GM19452 (cell line): ENCODE results near the gene ZMAT3.
"Not testable (repeated sequence)": the region's sequence is repeated elsewhere in the genome, so short reads cannot be mapped to it uniquely, and the experiment has no call there.

Experiments
- ATAC-seq: cut with Tn5 transposase; IDR thresholded peaks from one replicate; pipeline ENCODE4 v1.9.1; 2021; ENCODE audit not compliant: unreplicated experiment

ZMAT3 gene

GRCh38 chr3:179071323-179072099 lies at the start of gene ZMAT3:
TSS of gene ZMAT3 (minus strand) at chr3:179071809. CDS start at chr3:179067752, 4,057 bp downstream.
- peak; percentile 80 for ATAC-seq

GRCh38 chr3:179116816-179117215 lies 45.2 kb upstream of the ZMAT3 start:
- ATAC-seq: no peak

- ATAC-seq: not testable (repeated sequence)
Measured at GRCh38 chr3:179115444-179115843, 43.8 kb upstream of the ZMAT3 start.

GRCh38 chr3:179113903-179114302 lies 42.3 kb upstream of the ZMAT3 start:
- no peak for ATAC-seq

GRCh38 chr3:179108086-179108485 lies 36.5 kb upstream of the ZMAT3 start:
- ATAC-seq: no peak

GRCh38 chr3:179107617-179108016 lies 36.0 kb upstream of the ZMAT3 start:
- ATAC-seq: no peak

- ATAC-seq: no peak
Measured at GRCh38 chr3:179105881-179106280, 34.3 kb upstream of the ZMAT3 start.

GRCh38 chr3:179100652-179101051 lies 29.0 kb upstream of the ZMAT3 start:
- no peak for ATAC-seq

GRCh38 chr3:179098388-179099077 lies 26.9 kb upstream of the ZMAT3 start:
- ATAC-seq: no peak

- ATAC-seq: no peak
Measured at GRCh38 chr3:179093807-179094206, 22.2 kb upstream of the ZMAT3 start.

- ATAC-seq: peak; percentile 53
Measured at GRCh38 chr3:179091113-179091512, 19.5 kb upstream of the ZMAT3 start.

- no peak for ATAC-seq
Measured at GRCh38 chr3:179088306-179088705, 16.7 kb upstream of the ZMAT3 start.

GRCh38 chr3:179083977-179084376 lies 12.4 kb upstream of the ZMAT3 start:
- no peak for ATAC-seq

- no peak for ATAC-seq
Measured at GRCh38 chr3:179082416-179082815, 10.8 kb upstream of the ZMAT3 start.

GRCh38 chr3:179081885-179082284 lies 10.3 kb upstream of the ZMAT3 start:
- ATAC-seq: no peak

GRCh38 chr3:179079537-179079936 lies 7.9 kb upstream of the ZMAT3 start:
- ATAC-seq: no peak

GRCh38 chr3:179076243-179077027 lies 4.8 kb upstream of the ZMAT3 start:
- ATAC-seq: no peak

GRCh38 chr3:179074656-179075055 lies 3.0 kb upstream of the ZMAT3 start:
- no peak for ATAC-seq

GRCh38 chr3:179073816-179074215 lies 2.2 kb upstream of the ZMAT3 start:
- no peak for ATAC-seq

GRCh38 chr3:179072100-179072438 lies 460 bp upstream of the ZMAT3 start:
- ATAC-seq: peak; percentile 23

GRCh38 chr3:179071027-179071322 lies 634 bp downstream of the ZMAT3 start:
- ATAC-seq: no peak
